Stomach (tissue), 4 donors: ENCODE results near the gene MAP3K1.

Experiments used
- EP300 ChIP-seq: sonication (generic); formaldehyde crosslinking; IDR thresholded peaks from one replicate; pipeline ENCODE4 v1.6.1; 2017; ENCODE audit warnings: antibody characterized with exemption
- POLR2A ChIP-seq, 4 donors: fragments of 450-650 bp; IDR thresholded peaks; one replicate each; pipeline ENCODE4 v1.6.1; 2016; ENCODE audit warnings: antibody characterized with exemption in 4 of 4, control low read depth in 2 of 4, mild to moderate bottlenecking in 1 of 4, moderate library complexity in 1 of 4
- POLR2AphosphoS5 ChIP-seq, 3 donors: sonication (generic); formaldehyde crosslinking; IDR thresholded peaks; one replicate each; pipeline ENCODE4 v1.6.1; 2016; ENCODE audit warnings: antibody characterized with exemption in 3 of 3
- TF ChIP-seq, protein P1 (sequence below), 7 experiments: fragments of 450-650 bp in 4 of 7; fragments of 200-600 bp in 3 of 7; sonication (generic) in 3 of 7; IDR thresholded peaks; one replicate each; pipeline ENCODE4 v1.5.1; 2016 to 2019; ENCODE audit warnings: antibody characterized with exemption in 7 of 7, control low read depth in 2 of 7, mild to moderate bottlenecking in 1 of 7

DNA sequence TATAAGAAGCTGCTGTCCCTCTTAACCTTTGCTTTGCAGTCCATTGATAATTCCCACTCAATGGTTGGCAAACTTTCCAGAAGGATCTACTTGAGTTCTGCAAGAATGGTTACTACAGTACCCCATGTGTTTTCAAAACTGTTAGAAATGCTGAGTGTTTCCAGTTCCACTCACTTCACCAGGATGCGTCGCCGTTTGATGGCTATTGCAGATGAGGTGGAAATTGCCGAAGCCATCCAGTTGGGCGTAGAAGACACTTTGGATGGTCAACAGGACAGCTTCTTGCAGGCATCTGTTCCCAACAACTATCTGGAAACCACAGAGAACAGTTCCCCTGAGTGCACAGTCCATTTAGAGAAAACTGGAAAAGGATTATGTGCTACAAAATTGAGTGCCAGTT is 66.2 kb downstream of the MAP3K1 start:
- TF ChIP-seq, protein P1, sequence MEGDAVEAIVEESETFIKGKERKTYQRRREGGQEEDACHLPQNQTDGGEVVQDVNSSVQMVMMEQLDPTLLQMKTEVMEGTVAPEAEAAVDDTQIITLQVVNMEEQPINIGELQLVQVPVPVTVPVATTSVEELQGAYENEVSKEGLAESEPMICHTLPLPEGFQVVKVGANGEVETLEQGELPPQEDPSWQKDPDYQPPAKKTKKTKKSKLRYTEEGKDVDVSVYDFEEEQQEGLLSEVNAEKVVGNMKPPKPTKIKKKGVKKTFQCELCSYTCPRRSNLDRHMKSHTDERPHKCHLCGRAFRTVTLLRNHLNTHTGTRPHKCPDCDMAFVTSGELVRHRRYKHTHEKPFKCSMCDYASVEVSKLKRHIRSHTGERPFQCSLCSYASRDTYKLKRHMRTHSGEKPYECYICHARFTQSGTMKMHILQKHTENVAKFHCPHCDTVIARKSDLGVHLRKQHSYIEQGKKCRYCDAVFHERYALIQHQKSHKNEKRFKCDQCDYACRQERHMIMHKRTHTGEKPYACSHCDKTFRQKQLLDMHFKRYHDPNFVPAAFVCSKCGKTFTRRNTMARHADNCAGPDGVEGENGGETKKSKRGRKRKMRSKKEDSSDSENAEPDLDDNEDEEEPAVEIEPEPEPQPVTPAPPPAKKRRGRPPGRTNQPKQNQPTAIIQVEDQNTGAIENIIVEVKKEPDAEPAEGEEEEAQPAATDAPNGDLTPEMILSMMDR (IDR thresholded peaks at IDR 0.05) = no peak
- TF ChIP-seq POLR2AphosphoS5 (IDR thresholded peaks at IDR 0.05) (no peak), POLR2A (IDR thresholded peaks at IDR 0.05) (no peak), EP300 (no peak)
